Hepatocyte (in vitro differentiated cells): ENCODE measurements around the gene CINP.

Experiments
- EZH2 ChIP-seq: fragments of 200-600 bp; sonication (generic); IDR thresholded peaks from 2 replicates; pipeline ENCODE4 v1.6.1; 2016; ENCODE audit warnings: antibody characterized with exemption, mild to moderate bottlenecking, borderline replicate concordance
- EZH2phosphoT487 ChIP-seq: fragments of 200-600 bp; sonication (generic); IDR thresholded peaks from one replicate; pipeline ENCODE4 v1.6.1; 2018; ENCODE audit warnings: antibody characterized with exemption, mild to moderate bottlenecking, low read depth, moderate library complexity; ENCODE audit not compliant: unreplicated experiment, severe bottlenecking
- TF ChIP-seq, protein P1 (sequence below): fragments of 200-600 bp; sonication (generic); IDR thresholded peaks from 2 replicates; pipeline ENCODE4 v1.5.1; 2016; ENCODE audit warnings: antibody characterized with exemption, mild to moderate bottlenecking; ENCODE audit not compliant: poor library complexity

DNA sequence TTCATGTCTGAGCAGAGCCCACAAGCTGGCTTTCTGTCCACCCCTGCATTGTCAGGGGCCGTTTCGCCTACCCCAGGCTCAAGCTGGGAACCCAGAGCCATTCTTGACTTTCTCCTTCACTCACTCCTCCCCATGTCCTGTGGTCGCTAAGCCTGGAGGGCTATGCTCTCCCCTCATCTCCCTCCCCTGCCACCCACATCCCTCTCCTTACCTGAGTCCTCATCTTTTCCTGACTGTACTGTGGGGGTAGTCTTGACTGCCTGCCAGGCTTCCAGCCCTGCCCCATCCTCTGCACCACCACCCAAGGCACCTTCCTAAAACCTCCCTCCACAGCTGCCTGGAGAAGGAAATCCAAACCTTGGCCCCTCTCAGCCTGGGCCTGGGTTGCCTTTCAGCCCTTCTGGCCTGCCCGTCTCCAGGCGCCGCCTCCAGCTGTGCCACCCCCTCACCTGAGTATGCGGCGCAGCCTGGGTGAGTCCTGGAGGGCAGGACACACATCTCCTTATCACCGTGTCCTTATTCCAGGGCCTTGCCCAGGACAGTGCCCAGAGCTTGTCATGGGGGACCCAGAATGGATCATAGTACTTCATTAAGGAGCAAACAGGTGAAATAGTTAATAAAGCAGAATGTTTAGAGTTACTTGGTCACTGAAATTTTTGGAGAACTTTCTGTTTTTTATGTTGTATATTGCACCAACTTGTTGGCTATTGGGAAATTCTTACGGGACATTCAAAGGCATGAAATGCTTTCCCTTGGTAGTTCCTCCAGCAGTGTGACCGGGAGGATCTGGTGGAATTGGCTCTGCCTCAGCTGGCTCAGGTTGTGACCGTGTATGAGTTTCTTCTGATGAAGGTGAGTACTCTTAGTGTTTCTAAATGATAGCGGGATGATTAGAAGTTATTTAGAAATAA lies 28.6 kb downstream of the CINP start:
- TF ChIP-seq, protein P1, sequence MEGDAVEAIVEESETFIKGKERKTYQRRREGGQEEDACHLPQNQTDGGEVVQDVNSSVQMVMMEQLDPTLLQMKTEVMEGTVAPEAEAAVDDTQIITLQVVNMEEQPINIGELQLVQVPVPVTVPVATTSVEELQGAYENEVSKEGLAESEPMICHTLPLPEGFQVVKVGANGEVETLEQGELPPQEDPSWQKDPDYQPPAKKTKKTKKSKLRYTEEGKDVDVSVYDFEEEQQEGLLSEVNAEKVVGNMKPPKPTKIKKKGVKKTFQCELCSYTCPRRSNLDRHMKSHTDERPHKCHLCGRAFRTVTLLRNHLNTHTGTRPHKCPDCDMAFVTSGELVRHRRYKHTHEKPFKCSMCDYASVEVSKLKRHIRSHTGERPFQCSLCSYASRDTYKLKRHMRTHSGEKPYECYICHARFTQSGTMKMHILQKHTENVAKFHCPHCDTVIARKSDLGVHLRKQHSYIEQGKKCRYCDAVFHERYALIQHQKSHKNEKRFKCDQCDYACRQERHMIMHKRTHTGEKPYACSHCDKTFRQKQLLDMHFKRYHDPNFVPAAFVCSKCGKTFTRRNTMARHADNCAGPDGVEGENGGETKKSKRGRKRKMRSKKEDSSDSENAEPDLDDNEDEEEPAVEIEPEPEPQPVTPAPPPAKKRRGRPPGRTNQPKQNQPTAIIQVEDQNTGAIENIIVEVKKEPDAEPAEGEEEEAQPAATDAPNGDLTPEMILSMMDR: no peak
- TF ChIP-seq EZH2: no peak
- TF ChIP-seq EZH2phosphoT487: no peak
